H1 (cell line): ENCODE results near the gene B3GNT2. TPM values are rescaled to one million over a fixed set of nuclear protein-coding genes. Genes with fewer than 3 reads are reported as not detected.

Experiments used
- CHD7 ChIP-seq: fragments of 300-600 bp; sonication (generic); IDR thresholded peaks from 2 replicates; pipeline ENCODE4 v1.7.1; 2012; ENCODE audit warnings: low read length, moderate library complexity, mild to moderate bottlenecking, inconsistent platforms; ENCODE audit not compliant: insufficient replicate concordance
- polyA plus RNA-seq, 7 experiments: library from polyadenylated mRNA; depleted of rRNA in 3 of 7; stranded (reverse) in 5 of 7; unstranded in 2 of 7; fragments of >200 nt in 5 of 7; fragments of 200-250 nt in 2 of 7; gene quantifications; 1 replicate in 5 of 7; 2 replicates in 1 of 7; 4 replicates in 1 of 7; pipeline versions ENCODE4 v1.2.1 to v1.2.3, GENCODE V29; 2011 to 2013; ENCODE audit warnings: missing spikeins in 2 of 7, mixed read lengths in 2 of 7
- total RNA-seq: library from RNA; stranded (reverse); fragmentation: NEBNext Ultra II Directional; extraction: Animal tissue kit (Norgen Biotek cat#: 25700); gene quantifications from 2 replicates; pipeline ENCODE4 v1.2.1, GENCODE V29; 2021

B3GNT2 gene
- total and polyA plus RNA-seq, 2 of the 8 experiments (the other 6 are each of a cell fraction or from before 2014, with no cell fraction given), result 20.1 to 40.8 TPM

GRCh38 chr2:62188416-62188815, 7.5 kb upstream of the B3GNT2 start (continued):
- no peak for TF ChIP-seq CHD7
